Measurements from ENCODE around the gene LRMDA.

LRMDA gene

GRCh38 chr10:76017733-76018433 is 586.5 kb downstream of the LRMDA start:
- no peak for DNase-seq

- DNase-seq = no peak
Measured at GRCh38 chr10:76020630-76021029, 589.2 kb downstream of the LRMDA start.

- no peak for DNase-seq
Measured at GRCh38 chr10:76021398-76021797, 590.0 kb downstream of the LRMDA start.

- DNase-seq = no peak
Measured at GRCh38 chr10:76022366-76022765, 590.9 kb downstream of the LRMDA start.

DNA sequence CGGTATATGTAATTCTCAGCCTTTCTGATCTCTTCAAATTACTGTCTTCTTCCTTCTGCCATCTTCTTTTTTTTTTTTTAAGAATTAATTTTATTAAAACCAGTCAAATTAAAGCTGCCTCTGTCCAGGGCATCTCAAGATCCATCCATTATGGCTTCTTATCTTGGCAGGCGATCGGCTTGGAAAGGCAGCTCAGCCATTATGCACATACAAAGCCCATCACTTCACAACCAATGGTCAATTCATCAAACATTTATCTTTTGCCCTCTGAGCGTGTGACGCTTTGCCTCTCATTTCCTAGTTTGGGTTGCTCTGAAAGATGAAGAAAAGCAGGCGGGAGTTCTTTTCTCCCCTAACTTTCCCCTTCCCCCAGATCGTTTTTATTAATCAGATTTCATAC is 591.6 kb downstream of the LRMDA start:
- no peak for DNase-seq

DNA sequence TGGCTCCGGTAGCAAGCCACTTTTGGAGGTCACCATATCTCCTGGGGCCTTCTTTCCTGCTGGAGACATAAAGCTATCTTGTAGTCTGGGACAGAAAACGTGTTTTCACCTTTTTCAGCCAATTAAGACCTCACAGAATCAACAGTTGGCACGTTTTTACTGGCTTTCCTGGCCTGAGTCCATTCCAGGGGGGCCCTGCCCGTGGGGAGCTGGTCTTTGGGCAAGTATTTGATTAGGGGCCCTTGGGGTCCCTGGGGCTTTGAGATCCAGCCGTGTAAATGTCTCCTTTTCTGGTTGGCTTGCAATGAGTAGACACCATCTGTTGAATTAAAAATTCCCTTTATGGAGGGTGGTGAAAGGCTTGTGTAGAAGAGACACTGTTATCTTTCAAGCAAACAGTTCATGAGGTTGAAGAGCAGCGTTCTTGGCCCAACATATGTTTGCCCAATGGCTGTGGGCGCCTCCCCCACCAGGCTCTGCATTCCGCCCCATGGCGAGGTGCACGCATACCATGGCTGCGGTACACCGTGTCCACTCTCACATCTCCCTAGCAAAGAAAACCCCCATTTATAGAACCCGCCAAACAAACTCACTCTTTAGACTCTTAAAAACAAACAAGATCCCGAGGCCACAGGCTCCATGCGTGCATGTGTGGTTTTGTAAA is 593.2 kb downstream of the LRMDA start:
- DNase-seq = no peak

- no peak for DNase-seq
Measured at GRCh38 chr10:76025124-76025477, 593.7 kb downstream of the LRMDA start.

DNA sequence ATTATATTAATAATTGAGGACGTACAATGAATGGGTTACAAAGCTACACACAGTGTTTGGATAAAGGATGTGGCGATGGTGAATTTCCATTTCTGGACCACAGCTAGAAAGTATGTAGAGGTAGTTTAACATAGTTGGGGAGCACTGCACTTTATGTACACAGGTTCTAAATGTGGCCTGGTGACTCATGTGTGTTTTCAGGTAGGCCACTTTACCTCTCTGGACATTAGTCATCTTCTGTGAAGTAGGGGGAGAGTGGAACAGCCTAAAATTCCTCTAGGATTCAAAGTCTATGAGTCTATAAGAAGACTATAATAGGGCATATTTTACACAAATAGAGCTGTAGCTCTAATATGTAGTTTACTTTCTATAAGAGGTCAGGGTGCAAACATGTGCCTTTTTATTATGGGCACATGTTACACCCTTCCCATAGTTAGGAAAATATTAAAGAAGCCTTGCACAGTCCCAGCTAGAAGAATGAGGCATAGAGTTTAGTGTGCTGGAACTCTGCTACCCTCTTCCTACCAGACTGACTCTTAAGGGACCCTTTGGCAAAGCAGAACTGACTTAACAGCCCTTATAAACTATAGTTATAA is 594.9 kb downstream of the LRMDA start:
- DNase-seq = no peak

DNA sequence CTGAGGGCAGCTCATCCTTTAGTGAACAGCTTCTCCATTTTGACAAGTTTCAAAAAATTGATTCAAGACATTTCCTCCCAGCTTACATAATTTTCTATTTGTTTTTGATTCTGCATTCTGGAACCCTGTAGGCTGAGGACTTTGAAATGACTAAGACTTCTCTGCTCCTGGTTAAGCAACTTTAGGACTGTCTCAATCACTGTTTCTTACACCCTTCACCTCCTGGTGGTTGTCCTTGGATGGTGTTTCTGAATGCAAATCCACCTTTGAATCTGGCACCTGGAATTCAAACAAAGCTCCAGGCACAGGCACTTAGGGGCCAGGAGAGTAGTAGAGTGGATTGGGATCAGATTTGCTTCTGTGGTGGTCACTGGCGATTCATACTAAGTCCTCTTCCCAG is 595.5 kb downstream of the LRMDA start:
- DNase-seq = no peak

DNA sequence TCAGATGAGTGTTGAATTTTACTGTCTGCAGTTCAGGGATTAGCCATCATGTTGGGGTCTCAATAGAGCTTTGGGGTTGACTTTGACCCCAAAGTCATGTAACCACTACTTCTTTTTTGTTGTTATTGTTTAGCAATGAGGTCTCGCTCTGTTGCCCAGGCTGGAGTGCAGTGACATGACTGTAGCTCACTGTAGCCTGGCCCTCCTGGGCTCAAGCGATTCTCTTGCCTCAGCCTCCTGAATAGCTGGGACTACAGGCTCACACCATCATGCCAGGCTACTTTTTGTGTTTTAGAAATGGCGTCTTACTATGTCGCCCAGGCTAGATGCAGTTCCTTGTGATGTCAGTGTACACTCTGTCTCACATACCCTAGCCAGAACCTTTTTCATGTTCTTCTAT is 598.4 kb downstream of the LRMDA start:
- DNase-seq = no peak

DNA sequence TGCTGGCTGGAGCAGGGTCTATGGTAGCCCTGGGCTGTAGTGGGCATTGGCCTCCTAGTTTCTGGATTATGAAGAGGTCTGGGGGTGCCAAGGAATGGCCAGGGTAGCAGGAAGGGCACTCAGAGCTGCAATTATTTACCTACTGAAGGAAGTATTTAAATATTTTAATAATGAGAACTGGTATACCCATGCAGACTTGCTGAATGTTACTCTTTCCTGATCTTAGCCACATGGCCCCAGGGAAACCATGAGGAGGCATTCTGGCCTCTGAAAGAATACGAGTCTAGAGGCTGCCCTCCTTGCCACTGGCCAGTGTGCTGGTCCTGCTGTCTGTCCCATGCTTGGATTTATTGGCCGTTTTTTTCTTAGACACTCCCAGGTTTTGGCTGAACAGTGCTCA is 599.7 kb downstream of the LRMDA start:
- DNase-seq = no peak

GRCh38 chr10:76031769-76032699 is 600.6 kb downstream of the LRMDA start:
- no peak for DNase-seq

DNA sequence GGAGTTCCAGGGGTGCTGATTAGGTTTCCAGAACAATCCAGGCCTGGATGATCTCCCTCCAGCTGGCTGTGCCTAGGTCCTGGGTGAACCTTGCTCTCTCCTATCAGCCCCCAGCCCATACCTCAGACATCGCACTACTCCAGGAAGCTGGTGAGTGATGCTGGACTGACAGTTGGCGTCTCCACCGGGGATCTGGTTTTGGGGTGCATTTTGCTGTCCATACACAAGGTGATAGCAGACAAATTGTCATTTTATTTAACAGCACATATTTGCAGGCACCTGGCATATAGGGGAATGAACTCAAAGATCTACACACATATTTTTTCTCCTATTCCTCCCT is 601.2 kb downstream of the LRMDA start:
- DNase-seq = no peak

DNA sequence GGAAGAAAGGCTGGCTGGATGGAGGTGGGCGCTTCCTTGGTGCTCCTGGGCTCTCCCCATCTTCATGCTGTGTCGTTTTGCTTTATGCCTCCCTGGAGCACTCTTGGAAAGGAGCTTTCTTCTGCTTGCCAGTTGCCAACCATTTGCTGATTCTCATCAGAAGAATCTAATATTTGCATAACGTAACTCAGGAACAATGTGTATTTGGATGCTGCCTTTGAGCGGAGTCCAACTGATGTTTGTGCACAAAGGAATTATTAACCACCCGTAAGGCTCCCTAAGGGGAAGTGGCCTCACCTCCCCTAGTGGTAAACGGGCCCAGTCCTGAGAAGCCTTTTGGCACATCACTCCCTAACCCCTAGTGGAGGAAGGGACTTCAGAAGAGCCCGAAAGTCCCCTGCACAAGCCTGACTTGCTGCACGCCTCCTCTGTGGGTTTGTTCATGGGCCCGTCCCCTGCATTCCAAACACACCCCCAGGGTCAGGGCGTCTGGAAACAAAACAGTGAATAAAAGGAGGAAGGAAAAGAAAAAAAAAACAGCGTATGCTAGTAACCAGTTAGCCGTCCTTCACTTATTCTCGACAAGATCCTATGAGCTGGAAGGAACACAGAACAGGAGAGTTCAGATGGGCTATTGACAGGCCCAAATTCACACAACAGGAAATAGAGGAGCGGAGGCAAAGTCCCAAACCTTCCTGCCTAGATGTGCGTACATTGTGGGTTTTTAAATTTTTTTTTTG is 602.2 kb downstream of the LRMDA start:
- DNase-seq = no peak

- no peak for DNase-seq
Measured at GRCh38 chr10:76034353-76035205, 603.2 kb downstream of the LRMDA start.

- no peak for DNase-seq
Measured at GRCh38 chr10:76035206-76036110, 604.0 kb downstream of the LRMDA start.

- DNase-seq = no peak
Measured at GRCh38 chr10:76036111-76036940, 604.9 kb downstream of the LRMDA start.

DNA sequence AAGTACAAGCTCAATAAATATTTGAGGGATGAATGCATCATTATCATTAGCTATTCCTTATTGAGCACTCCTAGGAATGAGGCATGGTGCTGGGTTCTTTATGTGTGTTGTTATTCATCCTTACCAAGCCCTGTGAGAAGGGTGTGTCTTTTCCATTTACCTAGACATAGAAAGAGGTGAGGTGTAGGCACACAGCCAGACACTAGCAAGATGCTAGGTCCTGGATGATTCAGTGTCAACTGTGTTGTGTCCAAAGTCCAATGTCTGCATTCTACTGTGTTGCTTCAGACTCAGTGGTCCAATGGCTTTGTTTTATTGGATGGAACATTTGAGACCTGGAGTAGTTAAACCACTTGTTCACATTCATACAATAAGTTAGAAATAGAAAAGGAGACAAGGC is 605.5 kb downstream of the LRMDA start:
- no peak for DNase-seq

- DNase-seq = no peak
Measured at GRCh38 chr10:76037531-76038155, 606.2 kb downstream of the LRMDA start.

Data from cerebellar nuclear complex (tissue), 1 donor.